IMR-90 (cell line): ENCODE data around the gene PRR33. TPM values are rescaled to one million over a fixed set of nuclear protein-coding genes. Genes with fewer than 3 reads are reported as not detected.

Experiments
- ATAC-seq: fragments of 200-7000 bp; cut with Tn5 transposase; 2 replicates; pipeline ENCODE4 v1.9.1; 2020; ENCODE audit warnings: low read depth, mild to moderate bottlenecking, moderate library complexity
- BruUV-seq: library from RNA; stranded (reverse); fragments of 400-500 nt; replicated peaks from 2 replicates; lab custom pipeline; 2021; lab: Mats Ljungman, UMichigan
- CTCF ChIA-PET: fragments of 300-600 bp; formaldehyde crosslinking; extraction: SDS; loops from one replicate; lab custom pipeline; 2021; ENCODE audit warnings: antibody characterized with exemption; lab: Yijun Ruan, JAX
- POLR2A ChIA-PET: fragments of 300-600 bp; sonication (Branson Sonifier 250); formaldehyde crosslinking; loops from one replicate; lab custom pipeline; 2022; ENCODE audit warnings: antibody characterized with exemption; ENCODE audit not compliant: unreplicated experiment; lab: Charles Lee
- DNase-seq: peaks from one replicate; pipeline ENCODE4 v3.0.0; 2013
- H2AFZ ChIP-seq: replicated peaks from 2 replicates; pipeline ENCODE3; 2013; ENCODE audit warnings: low read length, mild to moderate bottlenecking; ENCODE audit not compliant: poor library complexity
- H2AK5ac ChIP-seq: 2 replicates; pipeline ENCODE4 v1.6.1; 2013; ENCODE audit warnings: low read depth, low read length, inconsistent platforms
- H2AK9ac ChIP-seq: replicated peaks from 2 replicates; pipeline ENCODE3; 2013; ENCODE audit warnings: mild to moderate bottlenecking, low read depth, low read length, moderate library complexity; ENCODE audit not compliant: poor library complexity
- H2BK120ac ChIP-seq: 2 replicates; pipeline ENCODE4 v1.6.1; 2013; ENCODE audit warnings: low read depth, low read length, inconsistent platforms
- H2BK15ac ChIP-seq: 3 replicates; pipeline ENCODE4 v1.6.1; 2013; ENCODE audit warnings: low read depth, low read length, inconsistent platforms
- H2BK20ac ChIP-seq: 2 replicates; pipeline ENCODE4 v1.6.1; 2013; ENCODE audit warnings: low read depth, mild to moderate bottlenecking, inconsistent platforms, low read length, moderate library complexity
- H2BK5ac ChIP-seq: 2 replicates; pipeline ENCODE4 v1.6.1; 2013; ENCODE audit warnings: mild to moderate bottlenecking, low read depth, low read length, inconsistent platforms; ENCODE audit not compliant: poor library complexity, severe bottlenecking
- H3K14ac ChIP-seq: replicated peaks from 2 replicates; pipeline ENCODE4 v1.6.1; 2013; ENCODE audit warnings: low read depth, low read length, inconsistent platforms
- H3K18ac ChIP-seq: 2 replicates; pipeline ENCODE4 v1.6.1; 2013; ENCODE audit warnings: low read depth, low read length, control low read depth
- H3K23ac ChIP-seq: 2 replicates; pipeline ENCODE4 v1.6.1; 2013; ENCODE audit warnings: low read depth, low read length, inconsistent platforms
- H3K27ac ChIP-seq: 2 replicates; pipeline ENCODE4 v1.5.1; 2013; ENCODE audit warnings: mild to moderate bottlenecking, control low read depth, low read length; ENCODE audit not compliant: insufficient read depth
- H3K27me3 ChIP-seq: 2 replicates; pipeline ENCODE4 v1.6.1; 2013; ENCODE audit warnings: low read length; ENCODE audit not compliant: control insufficient read depth, insufficient read depth
- H3K36me3 ChIP-seq: 2 replicates; pipeline ENCODE4 v1.6.1; 2013; ENCODE audit warnings: low read length, mixed read lengths; ENCODE audit not compliant: control insufficient read depth, insufficient read depth
- H3K4ac ChIP-seq: 2 replicates; pipeline ENCODE4 v1.6.1; 2013; ENCODE audit warnings: low read depth, low read length, inconsistent platforms
- H3K4me1 ChIP-seq: 2 replicates; pipeline ENCODE4 v1.6.1; 2013; ENCODE audit warnings: low read length, mixed read lengths; ENCODE audit not compliant: control insufficient read depth, insufficient read depth
- H3K4me2 ChIP-seq: 2 replicates; pipeline ENCODE4 v1.6.1; 2013; ENCODE audit warnings: low read depth, mild to moderate bottlenecking, control low read depth, low read length, moderate library complexity
- H3K4me3 ChIP-seq: 2 replicates; pipeline ENCODE4 v1.5.1; 2013; ENCODE audit warnings: low read depth, mild to moderate bottlenecking, control low read depth, low read length, moderate library complexity; ENCODE audit not compliant: insufficient read depth
- H3K56ac ChIP-seq: 2 replicates; pipeline ENCODE4 v1.6.1; 2013; ENCODE audit warnings: low read length, inconsistent platforms; ENCODE audit not compliant: insufficient read depth; ENCODE audit errors: extremely low read depth
- H3K79me1 ChIP-seq, 2 experiments: 2 replicates each; pipeline ENCODE4 v1.6.1; 2013; ENCODE audit warnings: low read length in 2 of 2, inconsistent platforms in 1 of 2, low read depth in 1 of 2
- H3K9ac ChIP-seq: 2 replicates; pipeline ENCODE4 v1.6.1; 2013; ENCODE audit warnings: low read depth, low read length, control low read depth
- H3K9me1 ChIP-seq: 2 replicates; pipeline ENCODE4 v1.6.1; 2013; ENCODE audit warnings: low read length, inconsistent platforms; ENCODE audit not compliant: insufficient read depth
- H3K9me3 ChIP-seq: 2 replicates; pipeline ENCODE4 v1.6.1; 2013; ENCODE audit warnings: low read length; ENCODE audit not compliant: control insufficient read depth, insufficient read depth
- H4K20me1 ChIP-seq: 2 replicates; pipeline ENCODE4 v1.6.1; 2013; ENCODE audit warnings: low read length, inconsistent platforms; ENCODE audit not compliant: insufficient read depth
- H4K5ac ChIP-seq: 2 replicates; pipeline ENCODE4 v1.6.1; 2013; ENCODE audit warnings: mild to moderate bottlenecking, low read depth, low read length, control low read depth
- H4K8ac ChIP-seq, 2 experiments: 2 replicates each; pipeline ENCODE4 v1.6.1; 2013; ENCODE audit warnings: low read depth in 2 of 2, low read length in 2 of 2, control low read depth in 1 of 2, inconsistent platforms in 1 of 2
- H4K91ac ChIP-seq: 2 replicates; pipeline ENCODE4 v1.6.1; 2013; ENCODE audit warnings: low read depth, low read length, inconsistent platforms; ENCODE audit not compliant: insufficient read depth
- BHLHE40 ChIP-seq: fragments of 150-350 bp; IDR thresholded peaks from 2 replicates; pipeline ENCODE4 v1.6.1; 2016; ENCODE audit warnings: mild to moderate bottlenecking, low read depth, low read length
- CEBPB ChIP-seq: IDR thresholded peaks from 2 replicates; pipeline ENCODE4 v1.6.1; 2012; ENCODE audit warnings: low read depth, low read length, improper control_type of control experiment
- CHD1 ChIP-seq: IDR thresholded peaks from 2 replicates; pipeline ENCODE4 v1.6.1; 2012; ENCODE audit warnings: low read depth, low read length, improper control_type of control experiment
- MAFK ChIP-seq: IDR thresholded peaks from 2 replicates; pipeline ENCODE4 v1.6.1; 2012; ENCODE audit warnings: low read depth, low read length, improper control_type of control experiment
- MAZ ChIP-seq: IDR thresholded peaks from 2 replicates; pipeline ENCODE4 v1.6.1; 2012; ENCODE audit warnings: low read depth, mild to moderate bottlenecking, low read length, improper control_type of control experiment, moderate library complexity, borderline replicate concordance
- MXI1 ChIP-seq: IDR thresholded peaks from 2 replicates; pipeline ENCODE4 v1.6.1; 2012; ENCODE audit warnings: low read depth, mild to moderate bottlenecking, low read length, moderate library complexity, borderline replicate concordance
- NFE2L2 ChIP-seq: fragments of 150-350 bp; IDR thresholded peaks from 2 replicates; pipeline ENCODE4 v1.6.1; 2016; ENCODE audit warnings: low read depth, mild to moderate bottlenecking, low read length
- POLR2A ChIP-seq: IDR thresholded peaks from 2 replicates; pipeline ENCODE4 v1.6.1; 2012; ENCODE audit warnings: mild to moderate bottlenecking, low read depth, low read length
- RAD21 ChIP-seq: IDR thresholded peaks from 2 replicates; pipeline ENCODE4 v1.6.1; 2012; ENCODE audit warnings: low read length, improper control_type of control experiment
- RCOR1 ChIP-seq: IDR thresholded peaks from 2 replicates; pipeline ENCODE4 v1.6.1; 2012; ENCODE audit warnings: mild to moderate bottlenecking, low read length, improper control_type of control experiment; ENCODE audit not compliant: insufficient replicate concordance
- RFX5 ChIP-seq: IDR thresholded peaks from 2 replicates; pipeline ENCODE4 v1.8.0; 2012; ENCODE audit warnings: low read depth, mild to moderate bottlenecking, low read length, moderate library complexity
- SMC3 ChIP-seq: fragments of 150-350 bp; IDR thresholded peaks from 2 replicates; pipeline ENCODE4 v1.6.1; 2016; ENCODE audit warnings: low read depth, mild to moderate bottlenecking, antibody characterized with exemption, low read length, moderate library complexity
- WGBS, 2 experiments: methylation state at CpG; one replicate each; pipeline versions ENCODE4 v1.1.5 to v1.1.7; 2013; ENCODE audit warnings: missing lambda C conversion rate in 2 of 2; ENCODE audit not compliant: insufficient read length in 1 of 2; ENCODE audit errors: extremely low coverage in 2 of 2; 5-methylcytosine and 5-hydroxymethylcytosine counted together
- dilution Hi-C: fragments of 300-500 bp; cut with HindIII; formaldehyde crosslinking; loops from one replicate; pipeline ENCODE4 v1.14.3; 2018; ENCODE audit warnings: low sequenced_read_pairs; ENCODE audit not compliant: unreplicated experiment
- in situ Hi-C: fragments of 300-500 bp; cut with MboI; formaldehyde crosslinking; loops from 3 replicates; pipeline ENCODE4 v1.14.3; 2019; ENCODE audit warnings: low sequenced_read_pairs, inconsistent platforms, mixed read lengths
- intact Hi-C: fragments of 100-400 bp; cut with micrococcal nuclease; formaldehyde crosslinking; loops from 2 replicates; pipeline ENCODE4 v1.10.0; 2022
- polyA plus RNA-seq, 3 experiments: library from polyadenylated mRNA; depleted of rRNA; stranded (reverse); fragments of >200 nt; gene quantifications; 2 replicates each; pipeline ENCODE4 v1.2.3, GENCODE V29; 2012; ENCODE audit warnings: low replicate concordance in 1 of 3
- total RNA-seq: library from RNA; depleted of rRNA; stranded (reverse); fragments of >200 nt; gene quantifications from 2 replicates; pipeline ENCODE4 v1.2.3, GENCODE V29; 2012
- TF ChIP-seq, protein P1 (sequence below): conservative IDR thresholded peaks from 2 replicates; pipeline ENCODE4 v1.5.1; 2012; ENCODE audit warnings: mild to moderate bottlenecking, low read depth, low read length, improper control_type of control experiment
- TF ChIP-seq, protein P2 (sequence below): fragments of 150-350 bp; IDR thresholded peaks from 2 replicates; pipeline ENCODE4 v1.6.1; 2017; ENCODE audit warnings: mild to moderate bottlenecking, antibody characterized with exemption, low read length, low read depth
- TF ChIP-seq, protein P3 (sequence below): fragments of 150-350 bp; IDR thresholded peaks from 2 replicates; pipeline ENCODE4 v1.6.1; 2016; ENCODE audit warnings: low read depth, mild to moderate bottlenecking, low read length, moderate library complexity, borderline replicate concordance

PRR33 gene
- total and polyA plus RNA-seq, 2 of the 4 experiments (the other 2 are of a cell fraction) = not detected

DNA sequence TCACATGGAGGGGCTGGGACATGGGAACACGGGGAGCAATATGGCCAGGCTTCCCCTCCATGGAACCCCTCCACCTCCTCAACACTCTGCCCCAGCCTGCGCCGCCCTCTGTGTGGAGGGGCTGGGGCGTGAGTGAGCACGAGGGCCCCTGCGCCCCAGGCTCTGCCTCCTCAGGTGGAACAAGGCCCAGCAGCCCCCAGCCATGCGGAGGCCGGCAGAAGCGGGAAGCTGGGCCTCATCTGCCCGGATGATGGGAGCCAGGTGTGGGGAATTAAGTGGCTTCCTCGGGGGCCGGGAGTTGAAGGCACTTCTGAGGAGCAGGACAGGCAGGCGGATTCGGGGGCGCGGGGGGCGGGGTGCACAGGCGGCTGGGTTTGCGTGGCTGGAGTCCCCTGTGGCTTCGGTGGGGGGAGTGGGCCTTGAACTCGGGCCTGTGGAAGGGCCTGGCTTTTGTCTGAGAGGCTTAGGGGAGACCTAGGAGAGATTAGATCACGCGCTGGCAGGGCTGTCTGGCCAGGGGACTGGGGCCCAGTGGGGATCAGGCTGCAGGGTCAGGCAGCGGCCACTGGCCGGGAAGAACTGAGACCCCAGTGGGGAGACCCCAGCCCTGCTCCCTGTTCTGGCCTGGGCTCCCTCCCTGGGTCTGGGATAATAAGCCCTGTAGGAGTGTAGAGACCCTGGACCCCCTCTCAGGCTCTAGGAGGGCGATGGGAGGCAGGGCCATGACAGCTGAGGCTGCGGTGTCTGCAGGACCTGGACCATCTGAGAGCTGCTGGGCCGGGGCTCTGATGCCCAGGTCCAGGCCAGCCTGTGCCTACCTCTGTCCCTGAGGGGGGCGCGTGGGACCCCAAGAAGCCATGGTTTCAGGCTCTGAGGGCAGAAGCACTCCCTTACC, 13.3 kb downstream of the PRR33 start:
- Histone ChIP-seq H2BK120ac (no peak overlapping the region), H2BK15ac (no peak overlapping the region), H2AK5ac (no peak overlapping the region), H3K56ac (no peak overlapping the region), H4K91ac (no peak overlapping the region), H4K20me1 (no peaks in the 10 kb centered on the region), H3K23ac (no peak overlapping the region), H3K9me3 (no peaks in the 10 kb centered on the region), H3K4ac (no peak overlapping the region), H3K9me1 (no peaks in the 10 kb centered on the region), H3K36me3 (no peaks in the 10 kb centered on the region), H4K5ac (no peak overlapping the region), H3K27me3 (peaks cover 4% of the 10 kb centered on the region; the same call in 1 of the 2 replicates), H2AK9ac (no peak overlapping the region), H3K14ac (no peak overlapping the region), H3K4me3 (no peak overlapping the region), H2BK5ac (no peak overlapping the region), H3K9ac (no peak overlapping the region), H3K4me2 (no peak overlapping the region), H3K18ac (no peak overlapping the region), H4K8ac (no peak overlapping the region), H3K4me1 (peaks cover 3% of the 10 kb centered on the region; the same call in 1 of the 2 replicates), H3K79me1 (no peaks in the 10 kb centered on the region), H2BK20ac (no peak overlapping the region), H3K27ac (no peak overlapping the region), H2AFZ (no peak overlapping the region)
- BruUV-seq = no TSS peak
- ChIA-PET CTCF (no interaction called here), POLR2A (no interaction called here)
- dilution Hi-C loops (no loop called here), intact Hi-C loops (no loop called here), in situ Hi-C loops (no loop called here)
- no peak for TF ChIP-seq RAD21
- TF ChIP-seq, protein P1, sequence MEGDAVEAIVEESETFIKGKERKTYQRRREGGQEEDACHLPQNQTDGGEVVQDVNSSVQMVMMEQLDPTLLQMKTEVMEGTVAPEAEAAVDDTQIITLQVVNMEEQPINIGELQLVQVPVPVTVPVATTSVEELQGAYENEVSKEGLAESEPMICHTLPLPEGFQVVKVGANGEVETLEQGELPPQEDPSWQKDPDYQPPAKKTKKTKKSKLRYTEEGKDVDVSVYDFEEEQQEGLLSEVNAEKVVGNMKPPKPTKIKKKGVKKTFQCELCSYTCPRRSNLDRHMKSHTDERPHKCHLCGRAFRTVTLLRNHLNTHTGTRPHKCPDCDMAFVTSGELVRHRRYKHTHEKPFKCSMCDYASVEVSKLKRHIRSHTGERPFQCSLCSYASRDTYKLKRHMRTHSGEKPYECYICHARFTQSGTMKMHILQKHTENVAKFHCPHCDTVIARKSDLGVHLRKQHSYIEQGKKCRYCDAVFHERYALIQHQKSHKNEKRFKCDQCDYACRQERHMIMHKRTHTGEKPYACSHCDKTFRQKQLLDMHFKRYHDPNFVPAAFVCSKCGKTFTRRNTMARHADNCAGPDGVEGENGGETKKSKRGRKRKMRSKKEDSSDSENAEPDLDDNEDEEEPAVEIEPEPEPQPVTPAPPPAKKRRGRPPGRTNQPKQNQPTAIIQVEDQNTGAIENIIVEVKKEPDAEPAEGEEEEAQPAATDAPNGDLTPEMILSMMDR = no peak
- no peak for TF ChIP-seq MXI1
- no peak for TF ChIP-seq BHLHE40
- no peak for TF ChIP-seq CEBPB
- TF ChIP-seq NFE2L2 = no peak
- TF ChIP-seq MAZ = no peak
- no peak for TF ChIP-seq MAFK
- no peak for TF ChIP-seq CHD1
- TF ChIP-seq SMC3 = no peak
- TF ChIP-seq RFX5 = no peak
- TF ChIP-seq, protein P2, sequence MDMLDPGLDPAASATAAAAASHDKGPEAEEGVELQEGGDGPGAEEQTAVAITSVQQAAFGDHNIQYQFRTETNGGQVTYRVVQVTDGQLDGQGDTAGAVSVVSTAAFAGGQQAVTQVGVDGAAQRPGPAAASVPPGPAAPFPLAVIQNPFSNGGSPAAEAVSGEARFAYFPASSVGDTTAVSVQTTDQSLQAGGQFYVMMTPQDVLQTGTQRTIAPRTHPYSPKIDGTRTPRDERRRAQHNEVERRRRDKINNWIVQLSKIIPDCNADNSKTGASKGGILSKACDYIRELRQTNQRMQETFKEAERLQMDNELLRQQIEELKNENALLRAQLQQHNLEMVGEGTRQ = no peak
- TF ChIP-seq RCOR1 = no peak
- TF ChIP-seq, protein P3, sequence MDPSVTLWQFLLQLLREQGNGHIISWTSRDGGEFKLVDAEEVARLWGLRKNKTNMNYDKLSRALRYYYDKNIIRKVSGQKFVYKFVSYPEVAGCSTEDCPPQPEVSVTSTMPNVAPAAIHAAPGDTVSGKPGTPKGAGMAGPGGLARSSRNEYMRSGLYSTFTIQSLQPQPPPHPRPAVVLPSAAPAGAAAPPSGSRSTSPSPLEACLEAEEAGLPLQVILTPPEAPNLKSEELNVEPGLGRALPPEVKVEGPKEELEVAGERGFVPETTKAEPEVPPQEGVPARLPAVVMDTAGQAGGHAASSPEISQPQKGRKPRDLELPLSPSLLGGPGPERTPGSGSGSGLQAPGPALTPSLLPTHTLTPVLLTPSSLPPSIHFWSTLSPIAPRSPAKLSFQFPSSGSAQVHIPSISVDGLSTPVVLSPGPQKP = no peak
- no peak for TF ChIP-seq POLR2A
- 97% methylated on average over 11 of the region's 30 CpGs; no CpG with 5 or more reads in 1 of the 2 experiments for WGBS, 2 experiments
- ATAC-seq (no peak), DNase-seq (no peak)
